Activated CD4-positive, alpha-beta T cell treated with anti-CD3 and anti-CD28 coated beads, Interleukin-2, amount 50 U/mL, for 48 hours (primary cell): ENCODE data around the gene GINS2.

Experiments used
- DNase-seq, 2 experiments: peaks; one replicate each; pipeline ENCODE4 v3.0.0-alpha.2; 2020

GINS2 gene

GRCh38 chr16:85687651-85688471, 893 bp downstream of the GINS2 start:
- peak; percentile 28 to 38 for DNase-seq

- peak; percentile 26 to 43 for DNase-seq
These were observed 1.7 kb downstream of the GINS2 start for GRCh38 chr16:85686912-85687591.

GRCh38 chr16:85685251-85685650, 3.5 kb downstream of the GINS2 start:
- no peak for DNase-seq

GRCh38 chr16:85683363-85683762, 5.4 kb downstream of the GINS2 start:
- no peak for DNase-seq

GRCh38 chr16:85682516-85682915, 6.2 kb downstream of the GINS2 start:
- DNase-seq: no peak

- DNase-seq: no peak
These were observed 7.5 kb downstream of the GINS2 start for GRCh38 chr16:85681255-85681654.

- DNase-seq: no peak
These were observed 8.3 kb downstream of the GINS2 start for GRCh38 chr16:85680352-85680944.

- no peak for DNase-seq
These were observed 8.9 kb downstream of the GINS2 start for GRCh38 chr16:85679870-85680269.

- no peak for DNase-seq
These were observed 9.9 kb downstream of the GINS2 start for GRCh38 chr16:85678821-85679220.

GRCh38 chr16:85678016-85678415, 10.7 kb downstream of the GINS2 start:
- DNase-seq: no peak

- no peak for DNase-seq
These were observed 11.3 kb downstream of the GINS2 start for GRCh38 chr16:85677383-85677967.

- no peak for DNase-seq
These were observed 12.3 kb downstream of the GINS2 start for GRCh38 chr16:85676466-85676865.

- no peak for DNase-seq
These were observed 13.4 kb downstream of the GINS2 start for GRCh38 chr16:85675251-85675874.

- DNase-seq: no peak
These were observed 13.9 kb downstream of the GINS2 start for GRCh38 chr16:85674828-85675227.

- DNase-seq: no peak
These were observed 14.4 kb downstream of the GINS2 start for GRCh38 chr16:85674418-85674755.

GRCh38 chr16:85673529-85674417, 15.0 kb downstream of the GINS2 start:
- DNase-seq: no peak

- DNase-seq: no peak
These were observed 17.9 kb downstream of the GINS2 start for GRCh38 chr16:85670840-85671239.

- no peak for DNase-seq
These were observed 19.9 kb downstream of the GINS2 start for GRCh38 chr16:85668676-85669424.

- DNase-seq: no peak
These were observed 20.8 kb downstream of the GINS2 start for GRCh38 chr16:85667841-85668413.

GRCh38 chr16:85667261-85667660, 21.5 kb downstream of the GINS2 start:
- no peak for DNase-seq

- DNase-seq: no peak
These were observed 22.8 kb downstream of the GINS2 start for GRCh38 chr16:85665929-85666328.
